MV-4-11 (cell line): ENCODE measurements around the gene IFNAR1.
A peak's percentile ranks its signal among the peaks of the same experiment; 100 is the strongest.

ENCODE experiments used
- DNase-seq: peaks from one replicate; lab custom pipeline; 2025; lab: John Stamatoyannopoulos, UW

The IFNAR1 gene

GRCh38 chr21:33324291-33325221 is at the start of gene IFNAR1:
Gene IFNAR1, plus strand, starts transcription at chr21:33324970. Its CDS starts 86 bp downstream, at chr21:33325056.
- peak; percentile 97 for DNase-seq

DNA sequence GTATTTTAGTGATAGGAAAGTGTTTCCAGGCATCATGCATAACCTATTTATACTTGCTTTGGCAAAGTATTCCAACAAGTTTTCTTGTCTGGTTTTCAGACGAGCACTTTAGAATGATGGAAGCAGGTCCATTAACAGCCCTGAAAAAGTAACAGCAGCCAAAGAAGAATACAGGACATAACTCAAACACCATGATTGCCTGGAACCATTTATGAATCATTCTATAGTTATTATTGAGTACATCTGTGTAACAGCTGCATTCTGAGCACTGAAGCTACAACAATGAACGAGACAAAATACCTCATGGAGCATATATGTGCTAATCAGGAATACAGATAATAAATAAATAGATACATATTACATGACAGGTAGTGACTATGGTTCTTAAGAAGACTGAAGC is 46.0 kb upstream of the IFNAR1 start:
- DNase-seq = no peak

DNA sequence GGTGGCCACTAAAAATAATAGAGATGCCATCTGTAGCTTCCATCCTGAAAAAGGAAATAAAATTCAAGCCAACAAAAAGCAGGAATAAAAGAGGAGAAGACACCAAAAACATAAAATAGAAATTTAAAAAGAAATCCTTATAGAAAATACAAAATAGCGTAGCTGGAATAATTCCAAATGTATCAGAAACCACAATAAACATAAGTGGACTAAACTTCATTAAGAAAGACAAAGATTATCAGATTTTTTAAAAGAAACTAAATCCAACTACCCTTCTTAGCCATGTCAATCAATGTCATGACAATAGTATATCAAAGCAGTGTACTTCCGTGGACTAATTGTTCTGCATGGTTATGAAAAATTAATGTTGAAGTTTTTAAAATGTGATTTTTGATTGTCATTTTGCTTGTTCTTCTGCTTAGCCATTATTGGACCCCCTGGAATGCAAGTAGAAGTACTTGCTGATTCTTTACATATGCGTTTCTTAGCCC is 45.4 kb upstream of the IFNAR1 start:
- no peak for DNase-seq

GRCh38 chr21:33281096-33281652 is 43.6 kb upstream of the IFNAR1 start:
- DNase-seq = no peak

DNA sequence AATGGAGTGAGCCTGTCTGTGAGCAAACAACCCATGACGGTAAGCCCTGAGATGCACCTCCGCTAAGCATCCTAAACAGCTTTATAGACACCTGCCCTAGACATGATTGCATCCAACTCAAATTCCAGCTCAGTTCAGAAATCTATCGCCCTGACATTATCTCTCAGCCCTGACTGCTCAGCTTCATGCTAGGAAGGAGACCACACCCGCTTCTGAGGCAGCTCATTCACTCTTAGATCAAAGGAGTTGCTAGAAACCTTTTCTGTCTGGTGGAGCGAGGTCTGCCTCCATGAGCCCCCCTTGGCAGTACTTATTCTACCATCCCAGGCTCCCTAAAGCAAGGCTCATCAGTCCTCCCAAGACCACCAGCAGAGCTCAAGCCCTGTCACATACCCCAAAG is 41.6 kb upstream of the IFNAR1 start:
- DNase-seq = no peak

- DNase-seq = no peak
These were observed 38.7 kb upstream of the IFNAR1 start for GRCh38 chr21:33286076-33286475.

GRCh38 chr21:33286600-33287456 is 37.9 kb upstream of the IFNAR1 start:
- peak; percentile 60 for DNase-seq

DNA sequence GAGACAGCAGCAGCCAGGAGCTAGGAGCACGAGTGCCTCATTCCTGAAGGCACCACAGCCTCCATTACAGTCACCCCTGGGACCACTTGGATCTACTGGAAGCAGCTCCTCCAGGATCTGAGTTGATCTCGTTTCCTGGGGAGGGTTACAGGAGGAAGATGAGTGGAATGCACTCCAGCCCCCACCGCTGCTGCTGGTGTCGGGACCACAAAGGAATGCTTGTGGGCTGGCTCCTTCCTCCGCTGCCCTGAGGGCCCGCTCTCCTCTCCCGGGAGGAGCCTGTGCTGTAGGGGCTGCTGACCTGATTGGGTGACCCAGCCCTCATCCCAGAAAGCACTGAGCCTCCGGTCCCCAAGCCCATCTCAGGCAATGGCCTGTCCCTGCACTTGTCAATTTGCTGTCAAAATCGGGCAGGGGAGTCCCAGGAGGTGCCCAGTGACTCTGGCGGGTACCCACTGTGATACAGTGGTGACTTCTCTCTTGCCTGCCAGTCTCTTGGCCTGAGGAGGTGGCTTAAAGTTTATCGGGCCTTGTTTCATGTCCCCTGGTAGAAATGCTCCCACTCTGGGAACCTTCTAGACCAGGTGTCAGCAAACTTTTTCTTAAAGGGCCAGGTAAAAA is 35.5 kb upstream of the IFNAR1 start:
- DNase-seq = no peak

GRCh38 chr21:33290441-33290840 is 34.3 kb upstream of the IFNAR1 start:
- no peak for DNase-seq

GRCh38 chr21:33291686-33292085 is 33.1 kb upstream of the IFNAR1 start:
- no peak for DNase-seq

GRCh38 chr21:33292724-33293123 is 32.0 kb upstream of the IFNAR1 start:
- DNase-seq = no peak

- DNase-seq = no peak
These were observed 31.6 kb upstream of the IFNAR1 start for GRCh38 chr21:33293136-33293535.

DNA sequence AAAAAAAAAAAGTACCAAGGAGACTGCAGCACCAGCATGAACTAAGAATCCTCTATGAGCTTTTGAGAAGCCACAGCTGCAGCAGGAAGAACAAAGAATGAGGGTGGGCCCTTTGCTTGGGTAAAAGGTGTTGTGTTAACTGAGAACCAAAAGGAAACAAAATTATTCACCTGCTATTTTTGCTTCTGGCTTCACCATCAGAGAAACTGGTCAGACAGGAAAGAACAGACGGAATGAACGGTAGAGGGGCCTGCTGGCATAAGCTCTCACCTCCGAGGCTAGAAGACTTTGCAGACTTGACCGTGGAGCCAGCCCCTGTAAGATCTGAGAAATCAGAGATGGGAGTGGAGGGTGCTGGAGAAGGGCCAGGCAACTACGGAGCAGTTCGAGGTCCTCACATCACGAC is 31.0 kb upstream of the IFNAR1 start:
- no peak for DNase-seq

DNA sequence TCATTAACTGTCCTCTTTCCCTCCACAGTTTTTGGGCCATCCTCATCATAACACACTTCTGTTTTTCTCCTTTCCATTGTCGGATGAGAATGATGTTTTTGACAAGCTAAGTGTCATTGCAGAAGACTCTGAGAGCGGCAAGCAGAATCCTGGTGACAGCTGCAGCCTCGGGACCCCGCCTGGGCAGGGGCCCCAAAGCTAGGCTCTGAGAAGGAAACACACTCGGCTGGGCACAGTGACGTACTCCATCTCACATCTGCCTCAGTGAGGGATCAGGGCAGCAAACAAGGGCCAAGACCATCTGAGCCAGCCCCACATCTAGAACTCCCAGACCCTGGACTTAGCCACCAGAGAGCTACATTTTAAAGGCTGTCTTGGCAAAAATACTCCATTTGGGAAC is 28.6 kb upstream of the IFNAR1 start:
- no peak for DNase-seq

DNA sequence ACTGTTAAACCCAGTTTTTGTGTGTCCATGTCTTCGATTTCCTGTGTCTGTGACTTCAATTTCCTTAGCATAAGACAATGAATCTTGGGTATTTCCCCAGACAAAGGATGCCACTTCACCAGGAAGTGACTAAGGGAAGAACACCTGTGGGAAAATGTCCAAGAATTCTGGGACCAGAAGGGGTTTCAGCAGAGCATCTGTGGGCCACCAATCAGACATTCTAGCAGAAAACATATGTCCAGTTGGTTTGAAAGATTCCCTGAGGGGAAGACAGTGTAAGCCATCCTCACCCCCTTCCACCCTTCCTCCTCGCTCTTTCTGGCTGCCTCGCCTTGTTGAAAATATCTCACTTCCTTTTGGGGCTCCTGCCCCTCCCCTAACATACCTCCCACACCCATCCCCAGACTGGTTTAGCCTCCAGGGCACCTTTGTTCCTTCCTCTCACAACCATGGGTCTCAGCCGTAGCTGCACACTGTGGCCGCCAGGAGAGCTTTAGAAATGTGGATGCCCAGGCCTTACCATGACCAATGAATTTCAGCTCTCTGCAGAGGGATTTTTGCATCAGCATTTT is 25.5 kb upstream of the IFNAR1 start:
- peak; percentile 44 for DNase-seq

GRCh38 chr21:33300701-33301631 is 23.8 kb upstream of the IFNAR1 start:
- peak; percentile 93 for DNase-seq

DNA sequence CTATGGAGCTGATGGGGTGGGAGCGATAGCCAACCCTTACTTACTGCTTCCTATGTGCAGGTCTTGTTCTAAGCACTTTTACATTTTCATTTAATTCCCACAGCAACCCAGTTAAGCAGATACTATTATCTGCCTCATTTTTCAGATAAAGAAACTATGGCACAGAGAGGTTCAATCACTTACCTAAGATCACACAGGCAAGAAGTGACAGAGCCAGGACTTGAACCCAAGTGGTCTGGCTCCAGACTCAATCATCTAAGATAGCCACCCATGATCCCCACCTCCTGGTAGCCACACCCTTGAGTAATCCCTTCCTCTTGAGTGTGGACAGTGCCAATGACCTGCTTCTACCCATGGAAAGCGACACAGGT is 23.2 kb upstream of the IFNAR1 start:
- no peak for DNase-seq

DNA sequence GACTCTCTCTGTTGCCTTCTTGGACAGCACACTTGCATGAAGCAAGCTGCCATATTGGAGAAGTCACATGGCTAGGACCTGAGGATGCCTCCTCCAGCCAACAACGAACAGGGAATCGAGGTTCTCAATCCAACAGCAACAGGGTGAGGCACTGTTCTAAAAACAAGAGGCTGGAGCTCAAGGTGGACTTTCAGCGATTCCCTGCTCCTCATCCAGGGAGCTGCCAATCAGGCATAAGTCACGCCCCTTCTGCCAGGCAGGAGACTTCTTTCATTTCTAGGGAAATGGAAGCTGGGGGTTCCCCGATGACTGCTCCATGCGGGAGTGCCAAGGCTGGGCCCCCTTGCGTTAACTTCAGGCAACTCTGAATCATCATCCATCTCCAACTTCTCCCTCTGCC is 22.7 kb upstream of the IFNAR1 start:
- DNase-seq = no peak

DNA sequence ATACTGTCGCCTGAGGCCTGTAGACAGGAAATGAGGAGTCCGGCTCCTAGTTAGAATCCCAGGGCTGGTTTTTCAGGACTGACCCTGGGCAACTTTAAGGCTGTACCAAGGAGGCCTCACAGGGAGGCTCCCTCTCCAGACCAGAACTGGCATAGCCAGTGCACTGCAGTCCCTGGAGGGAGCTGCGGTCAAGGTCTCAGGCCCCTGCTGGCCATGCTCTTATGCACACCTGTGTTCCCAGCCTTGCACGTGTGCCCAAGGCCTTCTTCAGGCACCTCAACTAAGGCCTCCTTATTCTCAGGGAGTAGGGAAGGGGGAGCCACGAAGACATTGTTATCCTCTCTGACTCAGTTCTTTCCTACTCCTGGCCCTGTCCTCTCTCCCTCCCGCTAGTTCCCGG is 22.0 kb upstream of the IFNAR1 start:
- no peak for DNase-seq

DNA sequence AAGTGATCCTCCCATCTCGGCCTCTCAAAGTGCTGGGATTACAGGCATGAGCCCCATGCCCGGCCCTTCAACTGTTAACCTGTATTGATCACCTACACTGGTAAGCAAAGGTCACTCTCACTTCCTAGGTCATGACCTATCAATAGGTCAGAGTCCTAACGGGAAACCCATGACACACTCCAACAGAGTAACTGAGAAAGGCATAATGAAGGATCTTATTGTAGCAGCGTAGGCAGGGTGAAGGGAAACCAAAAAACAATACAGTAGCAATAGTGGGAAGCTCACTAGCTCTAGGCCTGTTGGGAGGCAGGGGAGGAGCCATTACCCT is 19.5 kb upstream of the IFNAR1 start:
- no peak for DNase-seq

GRCh38 chr21:33305938-33306337 is 18.8 kb upstream of the IFNAR1 start:
- no peak for DNase-seq
